LNCAP (cell line): ENCODE data around the gene TP53.

Experiments
- CTCF ChIP-seq: fragments of 450-650 bp; IDR thresholded peaks from 2 replicates; pipeline ENCODE4 v1.5.1; 2017; ENCODE audit warnings: mild to moderate bottlenecking

The TP53 gene

GRCh38 chr17:7705269-7706255 is 18.3 kb upstream of the TP53 start:
- no peak for TF ChIP-seq CTCF

- no peak for TF ChIP-seq CTCF
Measured at GRCh38 chr17:7704601-7705268, 17.4 kb upstream of the TP53 start, which contains the start of gene EFNB3. Gene EFNB3, plus strand, starts transcription at chr17:7705202. Its CDS starts 397 bp downstream, at chr17:7705599.

GRCh38 chr17:7703584-7704479 is 16.5 kb upstream of the TP53 start:
- TF ChIP-seq CTCF: no peak

- no peak for TF ChIP-seq CTCF
Measured at GRCh38 chr17:7702776-7703175, 15.5 kb upstream of the TP53 start.

- TF ChIP-seq CTCF: no peak
Measured at GRCh38 chr17:7701681-7702080, 14.4 kb upstream of the TP53 start.

GRCh38 chr17:7700510-7700909 is 13.2 kb upstream of the TP53 start:
- TF ChIP-seq CTCF: no peak
